Right cardiac atrium (tissue), 5 donors: ENCODE data around the gene DZIP1L. TPM values are rescaled to one million over a fixed set of nuclear protein-coding genes. Genes with fewer than 3 reads are reported as not detected.
"Not testable (repeated sequence)": the region's sequence is repeated elsewhere in the genome, so short reads cannot be mapped to it uniquely, and the experiment has no call there.

ENCODE experiments used
- ATAC-seq, 2 donors: fragments of 200-7000 bp; cut with Tn5 transposase; one replicate each; pipeline versions ENCODE4 v1.8.0 to v1.9.1; 2020; ENCODE audit warnings: moderate library complexity in 2 of 2, mild to moderate bottlenecking in 1 of 2
- DNase-seq, 3 donors: peaks; one replicate each; pipeline ENCODE4 v3.0.0-alpha.2; 2020
- H3K27ac ChIP-seq: one replicate; pipeline ENCODE4 v1.5.1; 2013; ENCODE audit warnings: mild to moderate bottlenecking, low read length, control low read depth, moderate library complexity
- H3K27me3 ChIP-seq: one replicate; pipeline ENCODE4 v1.6.1; 2013; ENCODE audit not compliant: control insufficient read depth, insufficient read depth
- H3K4me1 ChIP-seq: one replicate; pipeline ENCODE4 v1.6.1; 2013; ENCODE audit warnings: low read length; ENCODE audit not compliant: control insufficient read depth, insufficient read depth
- H3K4me3 ChIP-seq: one replicate; pipeline ENCODE4 v1.5.1; 2013; ENCODE audit warnings: low read length, control low read depth
- H3K9me3 ChIP-seq: one replicate; pipeline ENCODE4 v1.6.1; 2013; ENCODE audit warnings: low read length; ENCODE audit not compliant: control insufficient read depth
- WGBS: extraction: QIAGEN DNeasy Blood & Tissue Kit; methylation state at CpG from one replicate; pipeline ENCODE4 v1.1.7; 2013; 5-methylcytosine and 5-hydroxymethylcytosine counted together
- intact Hi-C, 4 donors: fragments of 100-400 bp; cut with DNase I; formaldehyde crosslinking; loops; one replicate each; pipeline versions ENCODE4 v1.11.0 to v1.14.0; 2022 to 2023
- long read RNA-seq, 4 donors: library from polyadenylated mRNA; unstranded; transcript quantifications; one replicate each; pipeline ENCODE4 v2.0.0, GENCODE V29; 2020 to 2021
- polyA plus RNA-seq: library from polyadenylated mRNA; stranded (reverse); fragments of 200-250 nt; gene quantifications from one replicate; pipeline ENCODE4 v1.2.3, GENCODE V29; 2013
- total RNA-seq, 4 donors: library from RNA; stranded (reverse); fragmentation: NEBNext Ultra II Directional; extraction: Animal tissue kit (Norgen Biotek cat#: 25700); gene quantifications; one replicate each; pipeline ENCODE4 v1.2.1, GENCODE V29; 2021
- donor health status: healthy with polysubstance abuse.
- donor health status: DM: no; HTN: yes; CAD: no.
- donor health status: DM: no; HTN: no; CAD: no.
- donor health status: DM: no; HTN: yes; CAD: no; lungs with severe emphysema.
- donor health status: DM: yes; HTN: yes; CAD: no.

Gene DZIP1L
- total RNA-seq (1 to 10 TPM; 3.7 to 6.2 (median 4.2) TPM), polyA plus RNA-seq (2.6 TPM)
- long read RNA-seq, donor 1, partial matches to known transcripts = 1 of 2 reads
- long read RNA-seq, donor 1, other reads (novel, unspliced or antisense) = 1 of 2 reads
- long read RNA-seq, donor 2, partial matches to known transcripts = 2 of 3 reads
- long read RNA-seq, donor 2, other reads (novel, unspliced or antisense) = 1 of 3 reads
- long read RNA-seq, donor 3, partial matches to known transcripts = 1 of 8 reads
- long read RNA-seq, donor 3, other reads (novel, unspliced or antisense) = 6 of 8 reads
- long read RNA-seq, donor 4, partial matches to known transcripts = 0 of 2 reads
- long read RNA-seq, donor 4, other reads (novel, unspliced or antisense) = 2 of 2 reads

DNA sequence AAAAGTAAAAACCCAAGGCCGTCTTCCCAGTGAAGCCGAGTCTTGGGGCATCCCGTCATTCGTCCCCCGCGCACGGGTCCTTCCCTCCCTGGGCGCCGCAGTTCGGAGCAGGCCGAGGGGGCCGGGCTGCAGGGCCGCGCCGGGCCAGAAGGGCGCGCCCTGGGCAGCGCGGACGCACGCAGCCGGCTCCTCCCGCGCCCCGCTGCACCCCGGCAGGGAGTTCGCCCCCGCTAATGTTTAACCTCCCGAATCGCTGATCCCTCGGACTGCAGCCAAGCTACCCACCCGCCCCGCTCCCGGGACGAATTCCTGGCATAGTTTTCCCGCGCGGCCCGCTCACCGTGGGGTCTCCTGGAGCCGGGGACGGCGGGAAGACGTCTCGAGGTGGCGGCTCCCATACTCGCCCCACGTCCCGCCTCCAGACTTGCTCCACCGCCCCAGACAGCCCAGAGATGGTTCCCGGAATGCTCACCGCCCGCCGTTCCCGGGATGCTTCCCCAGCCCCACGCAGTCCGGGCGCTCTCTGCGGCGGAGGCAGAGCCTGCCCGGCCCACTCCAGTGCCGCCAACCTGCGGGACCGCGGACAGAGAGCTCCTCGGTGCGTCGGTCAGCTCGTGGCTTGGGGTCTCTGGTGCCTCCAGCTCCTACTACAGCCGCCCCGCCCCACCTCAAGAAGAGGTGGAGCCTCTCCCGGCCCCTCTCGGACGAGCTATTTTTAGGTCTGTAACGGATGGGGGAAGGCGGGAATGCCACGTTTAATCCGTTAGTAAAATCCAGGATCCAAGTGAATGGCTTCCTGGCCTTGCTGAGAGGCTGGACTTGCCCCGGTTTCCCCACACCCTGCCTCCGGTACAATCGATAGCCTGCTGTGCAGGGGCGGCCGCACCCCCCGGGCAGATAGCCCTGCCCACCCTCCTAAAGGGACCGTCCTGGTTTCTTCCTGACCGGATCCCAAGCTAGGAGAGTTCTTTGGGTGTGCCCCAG is at the start of gene DZIP1L:
TSS of gene DZIP1L (minus strand) at position 621 of the 984 bp plus-strand sequence. CDS start 11,637 bp downstream, outside the sequence.
- intact Hi-C loops = loop anchor here in 1 of 4 donors (10.0 kb wide), 1 partner anchor 50 kb away; no protein-coding TSS in a partner anchor
- no peaks in the 10 kb centered on the region for H3K27me3 ChIP-seq
- DNase-seq = peak; percentile 62 to 86 (median 86)
- peaks cover 6% of the 10 kb centered on the region for H3K4me1 ChIP-seq
- H3K27ac ChIP-seq = peak within 1 kb of the TSS; percentile 77
- no peaks in the 10 kb centered on the region for H3K9me3 ChIP-seq
- peak; percentile 96 to 97 for ATAC-seq
- under 1% methylated on average over 86 of the region's 86 CpGs for WGBS
- H3K4me3 ChIP-seq = peak within 1 kb of the TSS; percentile 86

DNA sequence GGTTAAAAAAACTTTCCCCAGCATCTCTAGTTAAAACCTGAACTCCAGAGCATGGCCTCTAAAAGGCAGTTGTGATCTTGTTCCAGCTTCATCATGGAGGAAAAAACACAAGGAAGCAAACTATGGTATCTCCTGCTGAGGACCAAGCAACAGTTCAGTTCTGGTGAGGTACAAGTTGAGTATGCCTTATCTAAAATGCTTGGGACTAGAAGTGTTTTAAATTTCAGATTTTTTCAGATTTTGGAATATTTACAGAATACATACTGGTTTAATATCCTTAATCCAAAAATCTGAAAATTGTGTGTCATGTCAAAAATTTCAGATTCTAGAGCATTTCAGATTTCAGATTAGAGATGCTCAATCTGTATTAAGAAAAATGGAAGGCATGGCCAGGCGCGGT is 49.7 kb upstream of the DZIP1L start:
- no peak overlapping the region for H3K4me3 ChIP-seq
- intact Hi-C loops = no loop called here
- H3K4me1 ChIP-seq = no peaks in the 10 kb centered on the region
- 96% methylated on average over 2 of the region's 2 CpGs for WGBS
- ATAC-seq (no peak), DNase-seq (no peak)
- no peaks in the 10 kb centered on the region for H3K9me3 ChIP-seq
- H3K27me3 ChIP-seq = no peaks in the 10 kb centered on the region
- no peak overlapping the region for H3K27ac ChIP-seq

DNA sequence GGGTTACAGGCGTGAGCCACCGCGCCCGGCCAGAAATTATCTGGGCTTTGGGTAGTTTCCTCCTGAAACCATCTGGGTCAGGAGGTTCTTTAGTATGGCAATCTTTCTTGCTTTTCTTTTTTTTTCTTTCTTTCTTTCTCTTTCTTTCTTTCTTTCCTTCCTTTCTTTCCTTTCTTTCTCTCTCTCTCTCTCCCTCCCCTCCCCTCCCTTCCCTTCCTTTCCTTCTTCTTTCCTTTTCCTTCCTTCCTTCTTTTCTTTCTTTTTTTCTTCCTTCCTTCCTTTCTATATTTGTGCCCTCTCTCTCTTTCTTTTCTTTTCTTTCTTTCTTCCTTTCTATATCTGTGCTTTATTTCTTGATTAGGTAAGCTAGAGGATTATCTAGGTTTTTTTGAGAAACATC is 42.3 kb upstream of the DZIP1L start:
- intact Hi-C loops = no loop called here
- no peaks in the 10 kb centered on the region for H3K4me1 ChIP-seq
- no peak overlapping the region for H3K27ac ChIP-seq
- no peaks in the 10 kb centered on the region for H3K9me3 ChIP-seq
- H3K4me3 ChIP-seq = no peak overlapping the region
- no peak for DNase-seq
- WGBS = 95% methylated on average over 4 of the region's 4 CpGs
- no peak for ATAC-seq
- H3K27me3 ChIP-seq = no peaks in the 10 kb centered on the region

DNA sequence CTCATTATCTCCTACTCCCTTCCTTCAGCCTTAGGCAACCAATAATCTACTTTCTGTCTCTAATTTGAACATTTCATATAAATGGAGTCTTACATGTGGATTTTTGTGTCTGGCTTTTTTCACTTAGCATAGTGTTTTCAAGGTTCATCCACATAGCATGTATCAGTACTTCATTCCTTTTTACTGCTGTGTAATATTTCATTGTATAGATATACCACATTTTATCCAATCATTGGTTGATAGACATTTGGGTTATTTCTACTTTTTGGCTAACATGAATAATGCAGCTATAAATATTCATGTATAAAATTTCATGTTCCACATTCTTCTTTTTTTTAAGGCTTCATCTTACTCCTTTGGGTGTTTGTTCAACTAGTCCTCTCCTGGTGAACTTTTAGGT is 39.1 kb upstream of the DZIP1L start:
- intact Hi-C loops = no loop called here
- Histone ChIP-seq H3K9me3 (no peaks in the 10 kb centered on the region), H3K4me3 (no peak overlapping the region), H3K27ac (no peak overlapping the region), H3K27me3 (no peaks in the 10 kb centered on the region), H3K4me1 (no peaks in the 10 kb centered on the region)
- no peak for DNase-seq
- ATAC-seq = no peak

GRCh38 chr3:138148503-138148902 is 33.1 kb upstream of the DZIP1L start:
- no peak for ATAC-seq
- intact Hi-C loops = no loop called here
- no peak for DNase-seq
- no peaks in the 10 kb centered on the region for H3K9me3 ChIP-seq
- H3K27ac ChIP-seq = no peak overlapping the region
- H3K4me3 ChIP-seq = no peak overlapping the region
- H3K4me1 ChIP-seq = no peaks in the 10 kb centered on the region
- WGBS = 72% methylated on average over 4 of the region's 4 CpGs
- no peaks in the 10 kb centered on the region for H3K27me3 ChIP-seq

DNA sequence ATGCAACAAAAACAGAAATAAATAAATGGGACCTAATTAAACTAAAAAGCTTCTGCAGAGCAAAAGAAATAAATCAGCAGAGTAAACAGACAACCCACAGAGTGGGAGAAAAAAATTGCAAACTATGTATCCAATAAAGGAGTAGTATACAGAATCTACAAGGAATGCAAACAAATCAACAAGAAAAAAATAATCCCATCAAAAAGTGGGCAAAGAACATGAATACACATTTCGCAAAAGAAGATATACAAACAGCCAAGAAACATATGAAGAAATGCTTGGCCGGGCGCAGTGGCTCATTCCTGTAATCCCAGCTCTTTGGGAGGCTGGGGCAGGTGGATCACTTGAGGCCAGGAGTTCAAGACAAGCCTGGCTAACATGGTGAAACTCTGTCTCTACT is 26.8 kb upstream of the DZIP1L start:
- H3K4me1 ChIP-seq, H3K27me3 ChIP-seq, DNase-seq, ATAC-seq, H3K9me3 ChIP-seq, intact Hi-C loops, H3K4me3 ChIP-seq, H3K27ac ChIP-seq: not testable (repeated sequence)
- WGBS = 93% methylated on average over 3 of the region's 3 CpGs

DNA sequence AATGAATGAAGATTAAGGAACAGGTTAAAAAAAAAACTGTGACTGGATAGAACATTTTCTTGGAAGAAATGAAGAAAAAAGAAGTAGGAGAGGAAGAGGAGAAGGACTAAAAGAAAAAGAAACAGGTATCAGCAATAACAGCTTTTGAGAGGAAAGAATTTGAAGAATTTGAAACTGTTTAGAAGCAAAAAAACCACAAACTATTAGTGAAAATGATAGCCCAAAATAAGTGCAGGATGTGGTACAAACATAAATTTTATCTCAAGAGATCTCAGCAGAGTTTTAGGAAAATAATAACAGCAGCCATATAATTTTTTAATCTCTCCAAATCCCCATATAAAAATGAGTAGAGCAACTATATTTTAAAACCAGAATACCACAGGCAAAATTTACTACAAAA is 25.5 kb upstream of the DZIP1L start:
- ATAC-seq (no peak), DNase-seq (no peak)
- Histone ChIP-seq H3K27me3 (no peaks in the 10 kb centered on the region), H3K4me3 (no peak overlapping the region), H3K4me1 (no peaks in the 10 kb centered on the region), H3K9me3 (no peaks in the 10 kb centered on the region), H3K27ac (no peak overlapping the region)
- intact Hi-C loops = no loop called here

DNA sequence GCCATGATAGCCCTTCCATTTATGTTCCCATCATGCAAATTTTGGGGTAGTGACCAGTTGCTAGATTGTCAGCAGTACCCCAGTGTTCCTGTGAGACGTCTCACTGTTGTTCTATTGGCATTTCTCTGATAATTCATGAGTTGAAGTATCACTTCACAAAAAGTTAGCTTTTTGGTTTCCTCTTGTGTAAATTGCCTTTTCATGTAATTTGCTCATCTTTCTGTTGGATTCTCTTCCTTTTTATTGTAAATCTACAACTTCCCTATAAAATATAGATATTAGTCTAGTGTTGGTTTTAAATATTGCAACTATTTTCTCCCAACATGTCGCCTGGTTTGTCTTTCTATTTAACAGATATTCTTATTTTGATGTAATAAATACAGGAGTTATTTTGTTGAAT is 24.3 kb upstream of the DZIP1L start:
- Histone ChIP-seq H3K27ac (no peak overlapping the region), H3K9me3 (no peaks in the 10 kb centered on the region), H3K4me1 (no peaks in the 10 kb centered on the region), H3K27me3 (no peaks in the 10 kb centered on the region), H3K4me3 (no peak overlapping the region)
- DNase-seq (no peak), ATAC-seq (no peak)
- intact Hi-C loops = no loop called here
- WGBS = 32% methylated on average over 2 of the region's 2 CpGs

DNA sequence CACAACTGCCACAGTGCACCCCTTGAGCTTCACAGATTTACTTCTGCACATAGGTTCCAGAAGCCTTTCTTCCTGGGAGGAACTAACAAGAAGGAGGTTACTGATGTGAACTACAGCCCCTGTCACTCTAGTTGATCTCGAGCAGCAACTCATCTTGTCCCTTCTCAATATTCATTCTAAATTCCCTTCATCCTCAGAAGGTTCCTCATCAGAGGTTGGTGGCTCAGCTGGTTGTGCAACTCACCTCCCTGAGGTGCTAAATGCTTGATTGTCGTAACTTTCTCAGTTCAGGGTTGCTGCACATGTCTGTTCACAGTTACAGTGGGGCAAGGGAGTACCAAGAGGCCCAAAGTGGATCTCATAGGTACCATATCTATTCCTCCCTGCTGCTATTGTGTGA is 22.5 kb upstream of the DZIP1L start:
- intact Hi-C loops = no loop called here
- Histone ChIP-seq H3K9me3 (no peaks in the 10 kb centered on the region), H3K27me3 (no peaks in the 10 kb centered on the region), H3K27ac (no peak overlapping the region), H3K4me1 (no peaks in the 10 kb centered on the region), H3K4me3 (no peak overlapping the region)
- DNase-seq = no peak
- ATAC-seq = no peak
- 63% methylated on average over 2 of the region's 2 CpGs for WGBS

GRCh38 chr3:138136201-138136600 is 20.8 kb upstream of the DZIP1L start:
- no peaks in the 10 kb centered on the region for H3K9me3 ChIP-seq
- no peaks in the 10 kb centered on the region for H3K27me3 ChIP-seq
- WGBS = 74% methylated on average over 3 of the region's 3 CpGs
- no peak overlapping the region for H3K27ac ChIP-seq
- no peak for ATAC-seq
- DNase-seq = no peak
- H3K4me3 ChIP-seq = no peak overlapping the region
- H3K4me1 ChIP-seq = no peaks in the 10 kb centered on the region
- intact Hi-C loops = no loop called here

GRCh38 chr3:138135833-138136194 is 20.4 kb upstream of the DZIP1L start:
- Histone ChIP-seq H3K9me3 (no peaks in the 10 kb centered on the region), H3K27me3 (no peaks in the 10 kb centered on the region), H3K4me1 (no peaks in the 10 kb centered on the region), H3K27ac (no peak overlapping the region), H3K4me3 (no peak overlapping the region)
- intact Hi-C loops = no loop called here
- ATAC-seq = no peak
- 48% methylated on average over 2 of the region's 2 CpGs for WGBS
- no peak for DNase-seq
